ENCODE results near the gene GALNT9. TPM values are rescaled to one million over a fixed set of nuclear protein-coding genes. Genes with fewer than 3 reads are reported as not detected.

The GALNT9 gene
- polyA plus RNA-seq, 1 of the 3 experiments (the other 2 are of a cell fraction): not detected

DNA sequence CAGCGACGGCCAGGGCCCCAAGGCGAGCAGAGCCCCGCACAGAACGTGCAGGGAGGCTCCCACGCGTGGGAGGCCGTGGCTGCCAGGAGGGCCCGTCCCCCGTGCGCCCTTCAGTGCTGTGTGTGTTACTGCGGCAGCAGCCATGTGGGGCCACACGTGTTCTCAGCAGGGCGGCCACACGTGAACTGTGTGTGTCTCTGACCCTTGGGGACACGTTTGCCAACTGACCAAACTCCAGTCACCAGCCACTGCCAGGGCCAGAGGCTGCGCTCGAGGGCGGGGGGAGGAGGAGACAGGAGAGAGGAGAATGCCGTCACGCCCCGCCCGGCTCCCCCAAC, 57.7 kb downstream of the GALNT9 start:
- H3K27me3 ChIP-seq (ENCODE audit: insufficient read depth): peaks cover 100% of the 10 kb centered on the region
- no peak overlapping the region for H2AFZ ChIP-seq (ENCODE audit: low read depth)
- H3K4me2 ChIP-seq: no peak overlapping the region
- no peaks in the 10 kb centered on the region for H3K79me2 ChIP-seq (ENCODE audit: insufficient read depth)
- no peaks in the 10 kb centered on the region for H4K20me1 ChIP-seq (ENCODE audit: insufficient read depth)
- DNase-seq: no peak
- no peaks in the 10 kb centered on the region for H3K9me2 ChIP-seq
- CTCF ChIA-PET: no interaction called here
- no peak overlapping the region for H3K27ac ChIP-seq (ENCODE audit: low read depth in 2 of 2, low read length in 1 of 2)
- WGBS (ENCODE audit: low lambda C conversion rate): 29% methylated on average over 13 of the region's 23 CpGs
- no peak for TF ChIP-seq PBX3 (IDR thresholded peaks at IDR 0.05)
- TF ChIP-seq TEAD4 (IDR thresholded peaks at IDR 0.05; ENCODE audit: borderline replicate concordance, insufficient read depth): no peak
- TF ChIP-seq EZH2phosphoT487 (IDR thresholded peaks at IDR 0.05; ENCODE audit: borderline replicate concordance, low read depth): no peak
- no peak for TF ChIP-seq CTCF (IDR thresholded peaks at IDR 0.05)
- no peak for TF ChIP-seq FOXM1 (IDR thresholded peaks at IDR 0.05; ENCODE audit: low read depth)
- TF ChIP-seq JUND (IDR thresholded peaks at IDR 0.05): no peak
- TF ChIP-seq GABPA (IDR thresholded peaks at IDR 0.05; ENCODE audit: low read depth): no peak
- TF ChIP-seq NRF1 (IDR thresholded peaks at IDR 0.05; ENCODE audit: low read depth, low read length): no peak
- no peak overlapping the region for H3K9ac ChIP-seq
- POLR2A ChIA-PET: no interaction called here
- no peaks in the 10 kb centered on the region for H3K36me3 ChIP-seq (replicated peaks in 1 of 2; ENCODE audit: control insufficient read depth in 1 of 2, insufficient read depth in 2 of 2, low read length in 1 of 2)
- no peaks in the 10 kb centered on the region for H3K4me1 ChIP-seq (ENCODE audit: control insufficient read depth in 1 of 2, insufficient read depth in 2 of 2, low read depth in 1 of 2, low read length in 1 of 2)
- no peaks in the 10 kb centered on the region for H3K9me3 ChIP-seq
- H3K4me3 ChIP-seq (ENCODE audit: low read depth in 2 of 2, low read length in 1 of 2): no peak overlapping the region
- H3F3A ChIP-seq (replicated peaks; ENCODE audit: insufficient read depth): no peaks in the 10 kb centered on the region

DNA sequence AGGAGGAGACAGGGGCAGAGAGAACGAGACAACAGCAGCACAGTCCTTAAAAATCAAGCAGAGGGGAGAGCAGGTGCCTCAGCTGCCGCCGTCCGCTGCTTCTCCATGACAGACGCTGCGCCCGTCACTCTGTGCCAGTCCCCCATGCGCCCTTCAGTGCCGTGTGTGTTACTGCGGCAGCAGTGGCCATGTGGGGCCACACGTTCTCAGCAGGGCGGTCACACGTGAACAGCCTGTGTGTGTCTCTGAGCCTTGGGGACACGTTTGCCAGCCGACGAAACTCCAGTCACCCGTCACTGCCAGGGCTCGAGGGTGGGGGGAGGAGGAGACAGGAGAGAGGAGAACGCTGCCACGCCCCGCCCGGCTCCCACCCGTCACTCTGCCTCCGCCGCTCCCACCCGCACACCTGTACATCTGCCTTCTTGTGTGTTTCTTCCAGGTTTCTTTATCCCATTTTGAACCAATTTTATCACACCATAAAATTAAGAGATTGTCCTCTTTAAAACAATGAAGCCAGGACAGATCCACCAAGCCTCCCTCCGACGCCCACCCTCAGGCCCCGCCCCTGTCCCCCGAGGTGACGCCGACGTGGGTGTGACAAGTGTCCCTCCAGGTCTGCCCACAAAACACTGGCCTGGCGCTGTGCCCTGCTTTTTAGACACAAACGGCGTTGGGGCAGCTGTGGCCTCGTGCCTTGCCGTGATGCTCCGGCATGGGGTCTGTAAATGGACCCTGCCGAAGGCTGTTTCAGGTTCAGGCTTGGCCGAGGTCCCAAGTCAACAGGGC, 58.2 kb downstream of the GALNT9 start:
- Histone ChIP-seq H3K36me3 (replicated peaks in 1 of 2; ENCODE audit: control insufficient read depth in 1 of 2, insufficient read depth in 2 of 2, low read length in 1 of 2) (no peaks in the 10 kb centered on the region), H3K4me2 (no peak overlapping the region)
- TF ChIP-seq, protein P1, sequence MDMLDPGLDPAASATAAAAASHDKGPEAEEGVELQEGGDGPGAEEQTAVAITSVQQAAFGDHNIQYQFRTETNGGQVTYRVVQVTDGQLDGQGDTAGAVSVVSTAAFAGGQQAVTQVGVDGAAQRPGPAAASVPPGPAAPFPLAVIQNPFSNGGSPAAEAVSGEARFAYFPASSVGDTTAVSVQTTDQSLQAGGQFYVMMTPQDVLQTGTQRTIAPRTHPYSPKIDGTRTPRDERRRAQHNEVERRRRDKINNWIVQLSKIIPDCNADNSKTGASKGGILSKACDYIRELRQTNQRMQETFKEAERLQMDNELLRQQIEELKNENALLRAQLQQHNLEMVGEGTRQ (IDR thresholded peaks at IDR 0.05; ENCODE audit: borderline replicate concordance, low read depth, low read length): no peak
- TF ChIP-seq TCF12 (IDR thresholded peaks at IDR 0.05) (no peak), GABPA (IDR thresholded peaks at IDR 0.05; ENCODE audit: low read depth) (no peak), JUND (IDR thresholded peaks at IDR 0.05) (no peak), CTCF (IDR thresholded peaks at IDR 0.05) (no peak), SIN3A (IDR thresholded peaks at IDR 0.05; ENCODE audit: borderline replicate concordance, low read depth, low read length) (no peak), RAD21 (IDR thresholded peaks at IDR 0.05; ENCODE audit: low read length) (no peak), FOXM1 (IDR thresholded peaks at IDR 0.05; ENCODE audit: low read depth) (no peak), EP300 (IDR thresholded peaks at IDR 0.05; ENCODE audit: borderline replicate concordance in 1 of 2, low read depth in 1 of 2, low read length in 1 of 2) (no peak), MEF2A (IDR thresholded peaks at IDR 0.05; ENCODE audit: borderline replicate concordance, low read depth) (no peak), ELF1 (IDR thresholded peaks at IDR 0.05) (no peak)

More for the DNA sequence above, 58.2 kb downstream of the GALNT9 start:
- Histone ChIP-seq H3K9me3 (no peaks in the 10 kb centered on the region), H3K27ac (ENCODE audit: low read depth in 2 of 2, low read length in 1 of 2) (no peak overlapping the region), H3K27me3 (ENCODE audit: insufficient read depth) (peaks cover 100% of the 10 kb centered on the region), H3K9ac (no peak overlapping the region), H4K20me1 (ENCODE audit: insufficient read depth) (no peaks in the 10 kb centered on the region), H2AFZ (ENCODE audit: low read depth) (no peak overlapping the region), H3K9me2 (no peaks in the 10 kb centered on the region), H3F3A (replicated peaks; ENCODE audit: insufficient read depth) (no peaks in the 10 kb centered on the region), H3K4me1 (ENCODE audit: control insufficient read depth in 1 of 2, insufficient read depth in 2 of 2, low read depth in 1 of 2, low read length in 1 of 2) (no peaks in the 10 kb centered on the region), H3K4me3 (ENCODE audit: low read depth in 2 of 2, low read length in 1 of 2) (no peak overlapping the region), H3K79me2 (ENCODE audit: insufficient read depth) (no peaks in the 10 kb centered on the region)
- ChIA-PET POLR2A (no interaction called here), CTCF (interaction anchor here (1.8 kb wide), 1 partner anchor 117 kb away, joined by 6 read pairs; no protein-coding TSS in a partner anchor)
- WGBS (ENCODE audit: low lambda C conversion rate): 26% methylated on average over 34 of the region's 41 CpGs
- no peak for DNase-seq

Data from SK-N-SH (cell line).